WI38 (cell line): Measurements from ENCODE around the gene STARD3.

Source experiments
- H3K4me3 ChIP-seq: 2 replicates; pipeline ENCODE4 v1.5.1; 2011; ENCODE audit warnings: low read depth, mild to moderate bottlenecking, control low read depth, low read length
- TF ChIP-seq, protein P1 (sequence below): IDR thresholded peaks from 2 replicates; pipeline ENCODE4 v1.5.1; 2012; ENCODE audit warnings: low read depth, mild to moderate bottlenecking, control low read depth, low read length

STARD3 gene

DNA sequence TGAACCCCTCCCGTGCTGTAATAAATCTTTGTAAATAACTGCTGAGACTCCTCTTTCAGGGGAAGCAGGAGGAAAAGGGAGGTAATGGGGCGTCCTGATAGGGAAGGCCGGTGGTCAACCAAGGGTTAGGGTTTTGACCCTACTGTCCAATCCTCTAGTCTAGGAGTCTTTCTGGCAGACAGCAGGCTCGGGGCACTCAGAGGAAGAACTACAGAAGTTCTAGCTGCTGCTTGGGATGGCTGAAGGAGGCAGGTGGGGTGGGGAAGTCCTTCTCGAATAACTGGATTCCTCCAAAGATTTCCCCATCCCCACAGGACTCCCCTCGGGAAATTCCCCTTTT lies 387 bp upstream of the STARD3 start:
- peak overlapping the region; percentile 72 for H3K4me3 ChIP-seq
- TF ChIP-seq, protein P1, sequence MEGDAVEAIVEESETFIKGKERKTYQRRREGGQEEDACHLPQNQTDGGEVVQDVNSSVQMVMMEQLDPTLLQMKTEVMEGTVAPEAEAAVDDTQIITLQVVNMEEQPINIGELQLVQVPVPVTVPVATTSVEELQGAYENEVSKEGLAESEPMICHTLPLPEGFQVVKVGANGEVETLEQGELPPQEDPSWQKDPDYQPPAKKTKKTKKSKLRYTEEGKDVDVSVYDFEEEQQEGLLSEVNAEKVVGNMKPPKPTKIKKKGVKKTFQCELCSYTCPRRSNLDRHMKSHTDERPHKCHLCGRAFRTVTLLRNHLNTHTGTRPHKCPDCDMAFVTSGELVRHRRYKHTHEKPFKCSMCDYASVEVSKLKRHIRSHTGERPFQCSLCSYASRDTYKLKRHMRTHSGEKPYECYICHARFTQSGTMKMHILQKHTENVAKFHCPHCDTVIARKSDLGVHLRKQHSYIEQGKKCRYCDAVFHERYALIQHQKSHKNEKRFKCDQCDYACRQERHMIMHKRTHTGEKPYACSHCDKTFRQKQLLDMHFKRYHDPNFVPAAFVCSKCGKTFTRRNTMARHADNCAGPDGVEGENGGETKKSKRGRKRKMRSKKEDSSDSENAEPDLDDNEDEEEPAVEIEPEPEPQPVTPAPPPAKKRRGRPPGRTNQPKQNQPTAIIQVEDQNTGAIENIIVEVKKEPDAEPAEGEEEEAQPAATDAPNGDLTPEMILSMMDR: no peak

- H3K4me3 ChIP-seq: peak overlapping the region; percentile 72
- TF ChIP-seq, protein P1: no peak
Measured at GRCh38 chr17:39638317-39638716, 1.4 kb downstream of the STARD3 start.

DNA sequence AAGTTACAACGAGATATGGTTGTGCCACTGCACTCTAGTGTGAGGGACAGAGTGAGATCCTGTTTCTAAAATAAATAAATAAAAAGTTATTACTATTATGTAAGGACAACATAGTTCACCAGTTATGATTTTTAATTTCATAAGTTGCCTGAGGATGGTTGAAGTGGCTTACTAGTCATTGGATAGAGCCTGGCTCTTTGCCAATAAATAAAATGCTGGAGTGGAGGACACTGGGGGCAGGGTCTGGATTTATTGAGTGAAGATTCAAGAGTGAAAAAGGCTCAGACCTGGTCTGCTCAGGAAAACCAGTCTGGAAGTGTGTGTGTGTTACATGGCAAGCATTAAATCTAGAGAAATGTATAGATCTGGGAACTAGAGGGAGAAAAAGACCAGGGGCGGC lies 2.1 kb downstream of the STARD3 start:
- TF ChIP-seq, protein P1: no peak
- H3K4me3 ChIP-seq: no peak overlapping the region

GRCh38 chr17:39639566-39640458 lies 2.9 kb downstream of the STARD3 start:
- TF ChIP-seq, protein P1: no peak
- no peak overlapping the region for H3K4me3 ChIP-seq

DNA sequence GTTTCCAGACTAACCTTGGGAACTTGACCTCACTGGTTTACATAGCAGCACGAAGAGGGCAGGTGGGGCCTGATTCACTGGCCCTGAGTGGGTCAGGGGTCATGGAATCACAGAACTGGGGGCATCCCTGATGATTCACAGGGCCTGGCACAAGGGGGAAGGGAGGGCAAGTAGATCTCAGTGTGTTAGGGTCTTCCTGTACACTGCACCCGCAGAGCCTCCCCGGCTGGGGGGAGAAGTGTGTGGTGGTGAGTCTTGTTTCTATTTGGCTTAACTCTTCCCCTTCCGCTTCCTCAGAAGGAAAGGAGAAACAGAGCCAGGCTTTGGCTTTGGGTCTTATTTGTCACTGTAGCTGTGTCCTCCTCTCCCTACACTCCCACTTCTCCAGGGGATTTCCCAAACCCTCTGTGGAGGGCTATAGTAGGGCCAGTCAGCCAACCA lies 3.7 kb downstream of the STARD3 start:
- H3K4me3 ChIP-seq: no peak overlapping the region
- TF ChIP-seq, protein P1: no peak

GRCh38 chr17:39641097-39641496 lies 4.2 kb downstream of the STARD3 start:
- H3K4me3 ChIP-seq: no peak overlapping the region
- TF ChIP-seq, protein P1: no peak

GRCh38 chr17:39641883-39642282 lies 4.9 kb downstream of the STARD3 start:
- H3K4me3 ChIP-seq: no peak overlapping the region
- TF ChIP-seq, protein P1: no peak
